ENCODE results near the gene URB1. TPM values are rescaled to one million over a fixed set of nuclear protein-coding genes. Genes with fewer than 3 reads are reported as not detected.

URB1 gene
- polyA plus RNA-seq, 1 of the 3 experiments (the other 2 are of a cell fraction), result 9.9 TPM

GRCh38 chr21:32338209-32338921 is 54.4 kb downstream of the URB1 start (continued):
- TF ChIP-seq CTCF (IDR thresholded peaks at IDR 0.05) (no peak), ELF1 (IDR thresholded peaks at IDR 0.05) (no peak)

- TF ChIP-seq MXI1 (IDR thresholded peaks at IDR 0.05; ENCODE audit: low read depth, low read length), result no peak
- Histone ChIP-seq H3F3A (replicated peaks; ENCODE audit: insufficient read depth) (peaks cover 6% of the 10 kb centered on the region), H3K27ac (ENCODE audit: low read depth in 2 of 2, low read length in 1 of 2) (no peak overlapping the region), H3K4me1 (ENCODE audit: control insufficient read depth in 1 of 2, insufficient read depth in 2 of 2, low read depth in 1 of 2, low read length in 1 of 2) (no peaks in the 10 kb centered on the region), H3K27me3 (ENCODE audit: insufficient read depth) (no peaks in the 10 kb centered on the region), H3K9me3 (0 out of 2 replicates have a peak, but pooled peaks cover 8% of the 10 kb centered on the region), H3K9ac (no peak overlapping the region), H3K9me2 (no peaks in the 10 kb centered on the region), H2AFZ (ENCODE audit: low read depth) (no peak overlapping the region), H3K36me3 (replicated peaks in 1 of 2; ENCODE audit: control insufficient read depth in 1 of 2, insufficient read depth in 2 of 2, low read length in 1 of 2) (peaks cover 74 to 87% of the 10 kb centered on the region in 2 experiments), H3K4me2 (no peak overlapping the region), H3K4me3 (ENCODE audit: low read depth in 2 of 2, low read length in 1 of 2) (no peak overlapping the region), H4K20me1 (ENCODE audit: insufficient read depth) (no peaks in the 10 kb centered on the region), H3K79me2 (ENCODE audit: insufficient read depth) (peaks cover 7% of the 10 kb centered on the region)
- ChIA-PET CTCF (interaction anchor here (1.2 kb wide), 1 partner anchor 35 kb away, joined by 3 read pairs; no protein-coding TSS in a partner anchor), POLR2A (no interaction called here)
- DNase-seq, result no peak
- WGBS (ENCODE audit: low lambda C conversion rate), result 94% methylated on average over 6 of the region's 8 CpGs
Observed at GRCh38 chr21:32337206-32337605, 55.6 kb downstream of the URB1 start.

GRCh38 chr21:32336711-32337110 is 56.1 kb downstream of the URB1 start:
- WGBS (ENCODE audit: low lambda C conversion rate), result 100% methylated on average over 1 of the region's 1 CpG
- Histone ChIP-seq H3K27me3 (ENCODE audit: insufficient read depth) (no peaks in the 10 kb centered on the region), H3K4me1 (ENCODE audit: control insufficient read depth in 1 of 2, insufficient read depth in 2 of 2, low read depth in 1 of 2, low read length in 1 of 2) (no peaks in the 10 kb centered on the region), H3K27ac (ENCODE audit: low read depth in 2 of 2, low read length in 1 of 2) (no peak overlapping the region), H3K36me3 (replicated peaks in 1 of 2; ENCODE audit: control insufficient read depth in 1 of 2, insufficient read depth in 2 of 2, low read length in 1 of 2) (peaks cover 78 to 87% of the 10 kb centered on the region in 2 experiments), H3K9me2 (no peaks in the 10 kb centered on the region), H3K9ac (no peak overlapping the region), H3K4me3 (ENCODE audit: low read depth in 2 of 2, low read length in 1 of 2) (no peak overlapping the region), H3K9me3 (0 out of 2 replicates have a peak, but pooled peaks cover 8% of the 10 kb centered on the region), H3F3A (replicated peaks; ENCODE audit: insufficient read depth) (peaks cover 10% of the 10 kb centered on the region), H3K4me2 (no peak overlapping the region), H3K79me2 (ENCODE audit: insufficient read depth) (peaks cover 3% of the 10 kb centered on the region), H2AFZ (ENCODE audit: low read depth) (no peak overlapping the region), H4K20me1 (ENCODE audit: insufficient read depth) (no peaks in the 10 kb centered on the region)
- no peak for TF ChIP-seq FOSL2 (IDR thresholded peaks at IDR 0.05; ENCODE audit: borderline replicate concordance, low read depth)
- peak; percentile 55 for TF ChIP-seq PBX3 (IDR thresholded peaks at IDR 0.05)
- DNase-seq, result no peak
- POLR2A ChIA-PET, result interaction anchor here (1.3 kb wide), 1 partner anchor 10 kb away, joined by 3 read pairs; no protein-coding TSS in a partner anchor
- CTCF ChIA-PET, result interaction anchor here (1.1 to 1.2 kb wide), 2 partner anchors 11 to 35 kb away, joined by 3 read pairs; no protein-coding TSS in a partner anchor
